Natural killer cell (primary cell): ENCODE results near the gene CA10. TPM values are rescaled to one million over a fixed set of nuclear protein-coding genes. Genes with fewer than 3 reads are reported as not detected.

Experiments
- ATAC-seq, 3 donors: fragments of 150-1000 bp in 2 of 3; fragments of 200-7000 bp in 1 of 3; cut with Tn5 transposase; 1 replicate in 1 of 3; 2 replicates in 2 of 3; pipeline ENCODE4 v1.10.0; 2021; ENCODE audit warnings: mild to moderate bottlenecking in 2 of 3, moderate library complexity in 2 of 3
- DNase-seq, 2 donors: peaks; one replicate each; pipeline versions ENCODE4 v3.0.0 to v3.0.0-alpha.2; 2013 to 2021; ENCODE audit warnings: mixed read lengths in 1 of 2
- H3K27ac ChIP-seq: one replicate; pipeline ENCODE4 v1.5.1; 2013; ENCODE audit warnings: mild to moderate bottlenecking, low read length
- H3K27me3 ChIP-seq: one replicate; pipeline ENCODE4 v1.6.1; 2013; ENCODE audit warnings: low read length; ENCODE audit not compliant: control insufficient read depth, insufficient read depth
- H3K36me3 ChIP-seq: one replicate; pipeline ENCODE4 v1.6.1; 2013; ENCODE audit warnings: low read length; ENCODE audit not compliant: control insufficient read depth, insufficient read depth
- H3K4me1 ChIP-seq: one replicate; pipeline ENCODE4 v1.6.1; 2013; ENCODE audit warnings: low read length; ENCODE audit not compliant: control insufficient read depth, insufficient read depth
- H3K4me3 ChIP-seq: one replicate; pipeline ENCODE4 v1.5.1; 2013; ENCODE audit warnings: low read length
- H3K9me3 ChIP-seq: one replicate; pipeline ENCODE4 v1.6.1; 2013; ENCODE audit warnings: low read length; ENCODE audit not compliant: control insufficient read depth, insufficient read depth
- H3K27ac Mint-ChIP-seq, 2 donors: one replicate each; pipeline ENCODE4 v1.8.0; 2022; ENCODE audit warnings: mild to moderate bottlenecking in 2 of 2, mixed read lengths in 2 of 2, moderate library complexity in 1 of 2
- H3K27me3 Mint-ChIP-seq, 2 donors: one replicate each; pipeline ENCODE4 v1.8.0; 2022; ENCODE audit warnings: low read depth in 2 of 2, mixed read lengths in 2 of 2
- H3K36me3 Mint-ChIP-seq: one replicate; pipeline ENCODE4 v1.8.0; 2022; ENCODE audit warnings: mixed read lengths
- H3K4me1 Mint-ChIP-seq, 2 donors: one replicate each; pipeline ENCODE4 v1.8.0; 2022; ENCODE audit warnings: mixed read lengths in 2 of 2
- H3K4me3 Mint-ChIP-seq: one replicate; pipeline ENCODE4 v1.8.0; 2022; ENCODE audit warnings: mild to moderate bottlenecking, moderate library complexity, mixed read lengths
- H3K9me3 Mint-ChIP-seq, 2 donors: one replicate each; pipeline ENCODE4 v1.8.0; 2022; ENCODE audit warnings: mixed read lengths in 2 of 2
- WGBS: methylation state at CpG from one replicate; pipeline ENCODE4 v1.1.7; 2013; ENCODE audit warnings: missing lambda C conversion rate; ENCODE audit not compliant: insufficient coverage; 5-methylcytosine and 5-hydroxymethylcytosine counted together
- intact Hi-C: fragments of 100-400 bp; cut with micrococcal nuclease; formaldehyde crosslinking; loops from one replicate; pipeline ENCODE4 v1.14.2; 2022
- total RNA-seq, 4 donors: library from RNA; stranded (reverse); fragments of 120-200 nt in 1 of 4; gene quantifications; one replicate each; pipeline versions ENCODE4 v1.2.3 to v1.2.4, GENCODE V29; 2013 to 2022
- TF ChIP-seq, protein P1 (sequence below): fragments of 200-600 bp; IDR thresholded peaks from one replicate; pipeline ENCODE4 v1.8.0; 2022; ENCODE audit warnings: antibody characterized with exemption

The CA10 gene
- total RNA-seq, 3 donors from 2014 or later (not counting 1 experiment from before 2014, with no cell fraction given) = not detected

DNA sequence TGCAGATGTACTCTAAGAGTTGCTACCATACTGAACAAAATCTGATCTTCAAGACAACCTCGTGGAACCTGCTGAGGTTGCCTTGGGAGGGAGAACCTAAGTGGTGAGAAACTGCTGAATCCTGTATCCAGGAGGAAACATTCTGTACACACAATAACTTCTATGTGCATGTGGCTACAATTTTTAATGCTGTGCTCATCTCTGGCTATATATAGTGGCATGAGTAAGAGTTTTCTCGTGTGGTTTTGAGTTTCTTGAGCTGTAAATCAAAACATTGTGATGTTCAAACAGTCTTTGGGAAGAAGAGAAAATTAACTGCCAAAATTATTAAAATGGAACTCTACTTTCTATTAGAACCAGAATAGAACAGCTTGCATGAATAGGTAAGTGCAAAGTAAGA, 206.8 kb downstream of the CA10 start:
- no peaks in the 10 kb centered on the region for H3K4me1 Mint-ChIP-seq
- no peak overlapping the region for H3K27ac Mint-ChIP-seq
- Histone ChIP-seq H3K4me3 (no peak overlapping the region), H3K27me3 (no peaks in the 10 kb centered on the region), H3K36me3 (no peaks in the 10 kb centered on the region), H3K4me1 (no peaks in the 10 kb centered on the region), H3K27ac (no peak overlapping the region), H3K9me3 (no peaks in the 10 kb centered on the region)
- intact Hi-C loops = no loop called here
- DNase-seq (no peak), ATAC-seq (no peak)
- H3K9me3 Mint-ChIP-seq = peaks cover 2 to 5% of the 10 kb centered on the region in 2 donors
- no peaks in the 10 kb centered on the region for H3K27me3 Mint-ChIP-seq
- TF ChIP-seq, protein P1, sequence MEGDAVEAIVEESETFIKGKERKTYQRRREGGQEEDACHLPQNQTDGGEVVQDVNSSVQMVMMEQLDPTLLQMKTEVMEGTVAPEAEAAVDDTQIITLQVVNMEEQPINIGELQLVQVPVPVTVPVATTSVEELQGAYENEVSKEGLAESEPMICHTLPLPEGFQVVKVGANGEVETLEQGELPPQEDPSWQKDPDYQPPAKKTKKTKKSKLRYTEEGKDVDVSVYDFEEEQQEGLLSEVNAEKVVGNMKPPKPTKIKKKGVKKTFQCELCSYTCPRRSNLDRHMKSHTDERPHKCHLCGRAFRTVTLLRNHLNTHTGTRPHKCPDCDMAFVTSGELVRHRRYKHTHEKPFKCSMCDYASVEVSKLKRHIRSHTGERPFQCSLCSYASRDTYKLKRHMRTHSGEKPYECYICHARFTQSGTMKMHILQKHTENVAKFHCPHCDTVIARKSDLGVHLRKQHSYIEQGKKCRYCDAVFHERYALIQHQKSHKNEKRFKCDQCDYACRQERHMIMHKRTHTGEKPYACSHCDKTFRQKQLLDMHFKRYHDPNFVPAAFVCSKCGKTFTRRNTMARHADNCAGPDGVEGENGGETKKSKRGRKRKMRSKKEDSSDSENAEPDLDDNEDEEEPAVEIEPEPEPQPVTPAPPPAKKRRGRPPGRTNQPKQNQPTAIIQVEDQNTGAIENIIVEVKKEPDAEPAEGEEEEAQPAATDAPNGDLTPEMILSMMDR = no peak
- no peaks in the 10 kb centered on the region for H3K36me3 Mint-ChIP-seq
- WGBS = 13% methylated on average over 1 of the region's 2 CpGs
- no peak overlapping the region for H3K4me3 Mint-ChIP-seq

DNA sequence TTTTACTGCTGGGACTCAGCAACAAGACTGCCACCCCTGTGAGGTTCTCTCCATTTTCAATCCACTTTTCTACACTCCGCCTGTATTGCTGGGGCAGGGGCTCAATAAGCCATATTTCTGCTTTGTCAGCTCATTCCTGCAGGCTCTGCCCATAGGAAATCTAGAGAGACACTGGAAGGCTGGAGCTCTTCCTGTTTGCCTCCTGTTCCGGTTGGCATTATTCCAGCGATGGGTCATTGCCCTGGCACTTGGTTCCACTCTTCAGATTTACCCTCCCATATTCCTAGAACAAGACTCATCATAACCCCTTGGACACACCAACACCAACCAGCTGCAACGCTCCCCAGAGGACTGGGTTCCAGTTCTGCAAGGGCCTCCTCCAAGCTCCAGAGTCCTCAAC, 210.4 kb downstream of the CA10 start:
- ATAC-seq = no peak
- Mint-ChIP-seq H3K9me3 (peaks cover 2 to 3% of the 10 kb centered on the region in 2 donors), H3K27ac (no peak overlapping the region), H3K4me1 (no peaks in the 10 kb centered on the region), H3K36me3 (no peaks in the 10 kb centered on the region), H3K27me3 (no peaks in the 10 kb centered on the region), H3K4me3 (no peak overlapping the region)
- intact Hi-C loops = no loop called here
- no peak for DNase-seq
- no peaks in the 10 kb centered on the region for H3K4me1 ChIP-seq
- H3K4me3 ChIP-seq = no peak overlapping the region
- H3K27ac ChIP-seq = no peak overlapping the region
- no peaks in the 10 kb centered on the region for H3K27me3 ChIP-seq
- TF ChIP-seq, protein P1 = no peak
- no peaks in the 10 kb centered on the region for H3K9me3 ChIP-seq
- H3K36me3 ChIP-seq = no peaks in the 10 kb centered on the region
- 90% methylated on average over 4 of the region's 4 CpGs for WGBS

DNA sequence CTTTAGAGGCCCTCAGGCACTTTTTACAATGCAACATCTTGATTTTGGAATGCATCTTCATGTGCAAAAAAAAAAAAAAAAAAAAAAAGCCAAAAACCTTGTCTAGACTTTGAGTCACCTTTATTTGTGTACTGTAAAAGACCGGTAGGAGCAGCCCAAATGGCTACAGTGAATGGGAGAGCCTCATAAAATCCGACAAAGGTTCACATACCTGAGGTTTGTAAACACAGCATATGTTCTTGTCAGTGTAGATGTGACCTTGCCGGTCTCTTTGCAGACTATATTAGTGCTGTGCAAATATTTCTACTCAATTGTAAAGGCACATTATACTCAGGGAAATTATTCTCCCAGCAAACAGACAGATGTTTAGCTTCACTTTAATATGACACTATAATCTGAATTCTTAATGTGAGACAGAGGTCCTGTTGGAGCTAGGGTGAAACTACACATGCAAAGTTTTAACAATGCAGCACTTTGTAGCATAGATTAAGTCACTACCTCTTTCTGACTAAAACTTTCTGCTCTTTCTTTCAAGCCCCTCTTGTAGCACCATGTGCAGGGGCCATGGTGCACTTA, 211.3 kb downstream of the CA10 start:
- intact Hi-C loops = no loop called here
- TF ChIP-seq, protein P1 = no peak
- H3K4me3 Mint-ChIP-seq = no peak overlapping the region

DNA sequence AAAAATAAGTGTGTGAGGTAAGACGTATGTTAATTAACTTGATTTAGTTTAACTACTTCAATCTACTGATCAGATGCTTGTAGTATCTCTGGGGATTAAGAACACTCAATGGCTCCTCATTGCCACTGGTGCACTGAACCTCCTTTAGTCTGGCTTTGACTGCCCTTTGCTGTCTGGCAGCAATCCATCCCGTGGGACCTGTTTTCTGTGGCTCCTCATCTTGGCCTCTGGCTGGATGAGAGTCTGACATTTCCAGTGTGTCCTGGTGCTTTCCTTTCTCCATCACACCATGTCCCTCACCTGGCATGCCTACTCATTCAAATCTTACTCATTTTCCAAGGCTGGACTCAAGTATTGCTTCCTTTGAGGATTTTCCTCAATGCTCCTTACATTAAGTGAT, 212.2 kb downstream of the CA10 start:
- no peak overlapping the region for H3K27ac ChIP-seq
- Mint-ChIP-seq H3K27ac (no peak overlapping the region), H3K27me3 (no peaks in the 10 kb centered on the region), H3K9me3 (peaks cover 2 to 5% of the 10 kb centered on the region in 2 donors), H3K4me1 (no peaks in the 10 kb centered on the region), H3K4me3 (no peak overlapping the region), H3K36me3 (no peaks in the 10 kb centered on the region)
- 67% methylated on average over 1 of the region's 2 CpGs for WGBS
- H3K9me3 ChIP-seq = no peaks in the 10 kb centered on the region
- H3K27me3 ChIP-seq = no peaks in the 10 kb centered on the region
- no peak overlapping the region for H3K4me3 ChIP-seq
- no peak for DNase-seq
- no peaks in the 10 kb centered on the region for H3K4me1 ChIP-seq
- no peaks in the 10 kb centered on the region for H3K36me3 ChIP-seq
- intact Hi-C loops = no loop called here
- no peak for ATAC-seq
- TF ChIP-seq, protein P1 = no peak

More for the DNA sequence above, 211.3 kb downstream of the CA10 start:
- Histone ChIP-seq H3K27ac (no peak overlapping the region), H3K4me1 (no peaks in the 10 kb centered on the region), H3K27me3 (no peaks in the 10 kb centered on the region), H3K36me3 (no peaks in the 10 kb centered on the region), H3K4me3 (no peak overlapping the region), H3K9me3 (no peaks in the 10 kb centered on the region)
- no peak overlapping the region for H3K27ac Mint-ChIP-seq
- 58% methylated on average over 2 of the region's 3 CpGs for WGBS
- ATAC-seq = no peak
- H3K4me1 Mint-ChIP-seq = no peaks in the 10 kb centered on the region
- peaks cover 2 to 5% of the 10 kb centered on the region in 2 donors for H3K9me3 Mint-ChIP-seq
- H3K27me3 Mint-ChIP-seq = no peaks in the 10 kb centered on the region
- H3K36me3 Mint-ChIP-seq = no peaks in the 10 kb centered on the region
- DNase-seq = no peak
